GM12864 (cell line): ENCODE measurements around the gene SEMA5A.

Source experiments
- DNase-seq: peaks from one replicate; pipeline ENCODE4 v3.0.0-alpha.2; 2011; ENCODE audit warnings: low read depth
- H3K4me3 ChIP-seq: 2 replicates; pipeline ENCODE4 v1.5.1; 2011; ENCODE audit warnings: mild to moderate bottlenecking, low read depth, low read length, control low read depth
- CTCF ChIP-seq: IDR thresholded peaks from 2 replicates; pipeline ENCODE4 v1.5.1; 2011; ENCODE audit warnings: low read depth, mild to moderate bottlenecking, moderate library complexity, low read length, control low read depth, inconsistent platforms; ENCODE audit errors: missing control alignments

The SEMA5A gene

GRCh38 chr5:9547122-9547947, 1.5 kb upstream of the SEMA5A start:
- H3K4me3 ChIP-seq = peak overlapping the region; percentile 26
- no peak for DNase-seq
- TF ChIP-seq CTCF = no peak

GRCh38 chr5:9545136-9545991, 511 bp downstream of the SEMA5A start:
- TF ChIP-seq CTCF = no peak
- H3K4me3 ChIP-seq = peak overlapping the region; percentile 64
- no peak for DNase-seq

GRCh38 chr5:9544502-9545135, 1.3 kb downstream of the SEMA5A start:
- TF ChIP-seq CTCF = peak; percentile 87
- DNase-seq = peak; percentile 35
- peak overlapping the region; percentile 64 for H3K4me3 ChIP-seq

GRCh38 chr5:9544056-9544455, 1.8 kb downstream of the SEMA5A start:
- no peak for TF ChIP-seq CTCF
- peak overlapping the region; percentile 22 for H3K4me3 ChIP-seq

GRCh38 chr5:9543311-9543920, 2.5 kb downstream of the SEMA5A start:
- TF ChIP-seq CTCF = no peak
- H3K4me3 ChIP-seq = no peak overlapping the region
- DNase-seq = no peak

More at GRCh38 chr5:9544056-9544455, 1.8 kb downstream of the SEMA5A start:
- DNase-seq = no peak

- no peak overlapping the region for H3K4me3 ChIP-seq
- DNase-seq = no peak
Measured at GRCh38 chr5:9540791-9541190, 5.1 kb downstream of the SEMA5A start.

More at GRCh38 chr5:9540791-9541190, 5.1 kb downstream of the SEMA5A start:
- TF ChIP-seq CTCF = no peak
